GM21367 (cell line): ENCODE data around the gene TULP1.
"Not testable (repeated sequence)": the region's sequence is repeated elsewhere in the genome, so short reads cannot be mapped to it uniquely, and the experiment has no call there.

ENCODE experiments used
- ATAC-seq: cut with Tn5 transposase; IDR thresholded peaks from one replicate; pipeline ENCODE4 v1.9.1; 2021; ENCODE audit not compliant: unreplicated experiment

Gene TULP1

DNA sequence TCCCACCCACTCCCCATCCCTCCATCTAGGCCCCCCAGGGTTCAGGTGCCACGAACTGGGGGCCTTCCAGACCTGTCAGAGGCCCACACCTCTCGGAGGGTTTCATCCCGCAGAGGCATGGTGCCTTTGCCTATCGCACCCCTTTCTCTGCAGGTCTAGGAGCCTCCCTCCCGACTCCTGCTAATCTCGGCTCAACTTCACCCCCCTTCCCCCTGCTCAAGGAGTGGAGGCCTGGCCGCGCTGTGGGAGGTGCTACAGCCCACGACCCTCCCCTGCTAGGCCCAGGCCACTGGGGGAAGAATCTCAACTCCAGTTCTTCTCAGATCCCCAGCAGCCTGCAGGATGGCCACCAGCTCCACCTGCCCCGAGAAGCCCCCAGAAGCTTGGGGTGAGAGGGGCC, at the start of gene TULP1:
TSS of gene TULP1 (minus strand) at position 157 of the 400 bp plus-strand sequence. CDS start at position 119, 38 bp downstream.
- ATAC-seq = no peak

GRCh38 chr6:35562060-35562459, 49.4 kb upstream of the TULP1 start:
- no peak for ATAC-seq

GRCh38 chr6:35561113-35561512, 48.4 kb upstream of the TULP1 start:
- no peak for ATAC-seq

- no peak for ATAC-seq
Observed at GRCh38 chr6:35558571-35558970, 45.9 kb upstream of the TULP1 start.

GRCh38 chr6:35557239-35557638, 44.5 kb upstream of the TULP1 start:
- ATAC-seq = no peak

- ATAC-seq = no peak
Observed at GRCh38 chr6:35554811-35555210, 42.1 kb upstream of the TULP1 start.

- ATAC-seq = no peak
Observed at GRCh38 chr6:35553315-35553714, 40.6 kb upstream of the TULP1 start.

DNA sequence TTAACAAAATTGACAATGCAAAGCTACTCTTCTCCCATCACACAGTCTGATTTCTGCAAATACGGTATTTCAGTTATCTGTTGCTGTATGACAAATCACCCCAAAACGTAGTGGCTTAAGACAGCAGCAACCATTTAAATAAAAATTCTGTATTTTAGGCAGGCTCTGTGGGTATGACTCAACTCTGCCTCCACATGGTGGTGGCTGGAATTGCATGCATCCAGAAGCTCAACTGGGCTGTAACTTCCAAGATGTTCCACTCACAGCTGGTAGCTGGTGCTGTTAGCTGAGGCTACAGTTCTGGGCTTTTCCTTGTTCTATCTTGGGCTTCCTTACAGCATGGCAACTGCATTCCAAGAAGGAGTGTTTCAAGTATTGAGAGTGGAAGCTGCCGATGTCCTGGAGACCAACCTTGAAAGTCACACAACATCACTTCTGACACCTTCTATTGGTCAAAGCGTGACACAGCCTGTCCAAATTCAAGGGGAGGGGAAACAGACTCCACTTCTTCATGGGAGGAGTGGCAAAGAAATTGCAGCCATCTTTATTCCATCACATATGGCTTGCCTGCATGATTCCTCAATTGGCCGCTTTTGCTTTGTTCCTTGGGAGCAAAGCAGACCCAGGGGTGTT, 39.7 kb upstream of the TULP1 start:
- no peak for ATAC-seq

- no peak for ATAC-seq
Observed at GRCh38 chr6:35550437-35550836, 37.7 kb upstream of the TULP1 start.

- no peak for ATAC-seq
Observed at GRCh38 chr6:35547676-35548075, 35.0 kb upstream of the TULP1 start.

DNA sequence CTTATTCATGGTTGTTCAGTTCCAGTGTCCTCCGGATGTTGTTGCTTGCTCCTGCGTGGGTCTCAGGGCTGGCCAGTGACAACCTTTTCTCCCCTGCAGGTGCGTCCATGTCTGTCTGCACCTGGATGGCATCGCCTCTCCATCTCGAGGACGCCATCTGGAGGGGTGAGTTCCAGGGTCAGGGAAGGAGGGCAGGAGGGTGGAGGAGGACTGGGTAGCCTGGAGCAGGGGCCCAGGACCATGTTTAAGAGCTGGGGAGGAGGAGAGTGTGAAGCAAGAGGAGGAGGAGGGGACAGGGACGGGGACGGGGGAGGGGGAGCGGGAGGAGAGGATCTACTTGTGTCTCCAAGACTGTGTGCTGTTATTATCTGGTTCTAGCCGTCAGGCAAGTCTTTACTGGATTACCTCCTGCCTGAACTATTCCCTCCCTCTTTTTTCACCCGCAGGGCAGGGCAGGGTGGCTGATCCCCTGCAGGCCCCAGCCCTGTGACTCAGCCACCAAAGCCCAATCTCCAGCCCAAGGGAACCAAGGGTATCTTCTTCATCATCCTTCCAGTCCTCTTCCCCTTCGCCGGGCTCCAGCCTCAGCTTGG, 32.2 kb upstream of the TULP1 start:
- no peak for ATAC-seq

GRCh38 chr6:35543459-35544193, 30.9 kb upstream of the TULP1 start:
- no peak for ATAC-seq

DNA sequence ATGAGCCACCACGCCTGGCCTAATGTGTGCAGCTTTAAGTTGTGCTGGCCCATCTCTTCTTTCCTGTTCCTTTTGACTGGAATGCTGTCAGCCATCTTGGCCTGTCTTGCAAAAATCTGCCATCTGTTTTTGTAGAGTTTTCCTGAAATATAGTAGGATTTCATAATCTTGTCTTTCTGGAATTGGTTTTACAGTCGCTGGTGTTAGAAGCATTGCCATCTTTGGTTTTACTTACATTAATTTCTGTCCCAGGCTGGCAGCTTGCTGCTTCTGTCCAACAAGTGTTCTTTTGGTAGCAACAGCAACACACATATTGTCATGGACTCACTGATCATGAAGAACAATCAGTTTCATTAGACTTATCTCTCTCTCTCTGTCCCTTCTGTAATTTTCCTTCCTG, 29.1 kb upstream of the TULP1 start:
- ATAC-seq = no peak

- ATAC-seq = no peak
Observed at GRCh38 chr6:35539223-35539622, 26.5 kb upstream of the TULP1 start.

DNA sequence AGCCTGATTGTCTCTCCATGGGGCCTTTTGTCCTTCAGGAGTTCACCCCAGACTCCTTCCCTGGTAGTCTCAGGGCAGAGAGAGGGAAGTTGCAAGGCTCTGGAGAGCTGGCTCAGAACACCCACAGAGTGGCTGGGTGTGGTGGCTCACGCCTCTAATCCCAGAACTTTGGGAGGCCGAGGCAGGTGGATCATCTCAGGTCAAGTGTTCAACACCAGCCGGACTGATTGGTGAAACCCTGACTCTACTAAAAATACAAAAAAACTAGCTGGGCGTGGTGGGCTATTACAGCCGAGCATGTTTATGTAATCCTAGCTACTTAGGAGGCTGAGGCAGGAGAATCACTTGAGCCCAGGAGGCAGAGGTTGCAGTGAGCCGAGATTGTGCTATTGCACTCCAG, 23.2 kb upstream of the TULP1 start:
- ATAC-seq = not testable (repeated sequence)

DNA sequence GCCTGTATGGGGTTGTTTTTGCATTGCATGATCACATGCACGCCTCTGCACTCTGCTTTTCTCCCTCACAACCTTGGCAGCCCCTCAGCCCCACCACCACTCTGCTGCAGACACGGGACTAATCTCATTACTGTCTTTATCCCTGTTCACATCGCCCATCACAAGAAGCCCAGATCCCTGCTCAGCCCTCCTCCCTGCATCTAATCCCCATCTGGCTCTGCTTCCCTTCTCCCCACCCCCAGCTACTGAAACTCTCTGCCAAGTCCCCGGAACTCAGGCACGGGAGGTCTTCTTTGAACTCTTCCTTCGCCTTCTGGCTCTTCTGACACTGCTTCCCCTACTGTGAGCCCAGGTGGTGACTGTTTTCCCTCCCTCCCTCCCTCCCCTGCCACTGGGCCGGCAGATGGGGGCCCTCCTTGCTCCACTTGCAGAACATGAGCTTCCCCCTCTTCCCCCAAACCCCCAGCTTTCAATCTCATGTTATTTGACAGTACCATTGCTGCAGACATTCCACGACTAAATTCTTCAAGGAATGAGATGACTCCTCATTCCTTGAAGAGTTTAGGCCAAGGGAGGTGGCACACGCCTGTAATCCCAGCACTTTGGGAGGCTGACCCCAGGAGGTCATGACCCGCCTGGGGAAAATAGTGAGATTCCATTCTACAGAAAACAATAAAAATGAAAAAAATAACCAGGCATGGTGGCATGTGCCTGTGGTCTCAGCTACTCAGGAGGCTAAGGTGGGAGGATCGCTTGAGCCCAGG, 21.9 kb upstream of the TULP1 start:
- no peak for ATAC-seq

GRCh38 chr6:35533981-35534380, 21.3 kb upstream of the TULP1 start:
- ATAC-seq = no peak

- ATAC-seq = no peak
Observed at GRCh38 chr6:35532126-35532525, 19.4 kb upstream of the TULP1 start.

DNA sequence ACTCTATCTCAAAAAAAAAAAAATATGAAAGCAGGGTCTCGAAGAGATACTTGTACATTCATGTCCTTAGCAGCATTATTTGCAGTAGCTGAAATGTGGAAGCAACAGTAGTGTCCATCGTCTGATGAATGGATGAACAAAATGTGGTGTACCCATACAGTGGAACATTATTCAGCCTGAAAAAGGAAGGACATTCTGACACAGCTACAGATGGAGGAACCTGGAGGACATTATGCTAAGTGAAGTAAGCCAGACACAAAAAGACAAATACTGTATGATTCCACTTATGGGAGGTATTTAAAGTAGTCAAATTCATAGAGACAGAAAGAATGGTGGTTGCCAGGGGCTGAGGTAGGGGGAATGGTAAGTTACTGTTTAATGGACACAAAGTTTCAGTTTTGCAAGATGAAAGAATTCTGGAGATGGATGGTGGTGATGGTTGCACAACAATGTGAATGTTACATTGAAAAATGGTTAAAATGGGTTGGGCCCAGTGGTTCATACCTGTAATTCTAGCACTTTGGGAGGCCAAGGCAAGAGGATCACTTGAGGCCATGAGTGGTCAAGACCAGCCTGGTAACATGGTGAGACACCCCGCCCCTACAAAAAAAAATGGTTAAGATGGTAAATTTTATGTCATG, 11.8 kb upstream of the TULP1 start:
- no peak for ATAC-seq

GRCh38 chr6:35522660-35523658, 10.3 kb upstream of the TULP1 start:
- no peak for ATAC-seq
